Testis (tissue), 2 donors: ENCODE data around the gene ZCCHC7.

Experiments used
- CTCF ChIP-seq, 3 experiments: fragments of 450-650 bp in 2 of 3; fragments of 200-600 bp in 1 of 3; sonication (generic) in 1 of 3; IDR thresholded peaks; one replicate each; pipeline ENCODE4 v1.5.1; 2016 to 2019; ENCODE audit warnings: antibody characterized with exemption in 3 of 3, mild to moderate bottlenecking in 2 of 3, moderate library complexity in 1 of 3
- POLR2A ChIP-seq: fragments of 450-650 bp; IDR thresholded peaks from one replicate; pipeline ENCODE4 v1.6.1; 2017; ENCODE audit warnings: antibody characterized with exemption, mild to moderate bottlenecking, moderate library complexity

- TF ChIP-seq CTCF (IDR thresholded peaks at IDR 0.05), result no peak
- no peak for TF ChIP-seq POLR2A
Observed at GRCh38 chr9:37405350-37405749, 285.0 kb downstream of the ZCCHC7 start.
